HepG2 (cell line): ENCODE measurements around the gene TMED5. TPM values are rescaled to one million over a fixed set of nuclear protein-coding genes. Genes with fewer than 3 reads are reported as not detected.
A peak's percentile ranks its signal among the peaks of the same experiment; 100 is the strongest.

Source experiments
- ATAC-seq: fragments of 200-7000 bp; cut with Tn5 transposase; 3 replicates; pipeline ENCODE4 v1.9.1; 2020; ENCODE audit warnings: mild to moderate bottlenecking, moderate library complexity
- BruUV-seq: library from RNA; stranded (reverse); fragments of 400-500 nt; replicated peaks from 2 replicates; lab custom pipeline; 2021; lab: Mats Ljungman, UMichigan
- CTCF ChIA-PET: fragments of 300-600 bp; formaldehyde crosslinking; extraction: SDS; loops from one replicate; lab custom pipeline; 2021; ENCODE audit warnings: low total read pairs, inconsistent platforms, low intra/inter-chr PET ratio; lab: Yijun Ruan, JAX
- POLR2A ChIA-PET: fragments of 350-600 bp; sonication (Branson Sonifier 250); formaldehyde crosslinking; loops from one replicate; lab custom pipeline; 2020; ENCODE audit warnings: antibody characterized with exemption, inconsistent platforms; lab: Yijun Ruan, JAX
- DNase-seq: peaks from one replicate; pipeline ENCODE4 v3.0.0-alpha.2; 2015; ENCODE audit warnings: low spot score
- FAIRE-seq: peaks from 3 replicates; lab custom pipeline; 2011; peaks lifted over from hg19 to GRCh38; lab: Jason Lieb, UNC
- H2AFZ ChIP-seq: one replicate; pipeline ENCODE4 v1.6.1; 2011; ENCODE audit warnings: low read length, inconsistent platforms
- H3K27ac ChIP-seq: fragments of 300-600 bp; 3 replicates; pipeline ENCODE4 v1.8.0; 2011; ENCODE audit warnings: mixed run types, mild to moderate bottlenecking, mixed read lengths, low read length, inconsistent platforms; ENCODE audit not compliant: insufficient read depth; ENCODE audit errors: extremely low read length
- H3K27me3 ChIP-seq, 2 experiments: fragments of 200-600 bp in 1 of 2; 2 replicates in 1 of 2; 3 replicates in 1 of 2; pipeline versions ENCODE4 v1.6.0 to v1.8.0; 2011; ENCODE audit warnings: low read length in 2 of 2, mild to moderate bottlenecking in 2 of 2, moderate library complexity in 2 of 2, inconsistent platforms in 1 of 2; ENCODE audit not compliant: insufficient read depth in 2 of 2, control insufficient read depth in 1 of 2
- H3K36me3 ChIP-seq, 2 experiments: fragments of 200-600 bp in 1 of 2; replicated peaks in 1 of 2; 2 replicates in 1 of 2; 3 replicates in 1 of 2; pipeline versions ENCODE4 v1.5.1 to v1.8.0; 2011; ENCODE audit warnings: low read length in 2 of 2, inconsistent platforms in 1 of 2; ENCODE audit not compliant: insufficient read depth in 2 of 2, control insufficient read depth in 1 of 2
- H3K4me1 ChIP-seq: 2 replicates; pipeline ENCODE4 v1.5.1; 2012; ENCODE audit warnings: low read length, inconsistent platforms; ENCODE audit not compliant: insufficient read depth
- H3K4me2 ChIP-seq: 2 replicates; pipeline ENCODE4 v1.6.0; 2011; ENCODE audit warnings: low read depth, low read length, inconsistent platforms
- H3K4me3 ChIP-seq, 3 experiments: fragments of 200-600 bp in 1 of 3; sonication (generic), shearing (Covaris generic) in 1 of 3; replicated peaks in 1 of 3; 2 replicates each; pipeline ENCODE4 v1.5.1; 2011 to 2016; ENCODE audit warnings: low read length in 3 of 3, inconsistent platforms in 2 of 3, low read depth in 2 of 3, mild to moderate bottlenecking in 2 of 3, control low read depth in 1 of 3, mixed read lengths in 1 of 3; ENCODE audit not compliant: insufficient read depth in 1 of 3
- H3K79me2 ChIP-seq: one replicate; pipeline ENCODE4 v1.6.1; 2011; ENCODE audit warnings: low read length, inconsistent platforms; ENCODE audit not compliant: insufficient read depth
- H3K9ac ChIP-seq: 2 replicates; pipeline ENCODE4 v1.6.0; 2011; ENCODE audit warnings: mild to moderate bottlenecking, low read depth, low read length, inconsistent platforms; ENCODE audit not compliant: insufficient read depth
- H3K9me3 ChIP-seq: 2 replicates; pipeline ENCODE4 v1.5.1; 2012; ENCODE audit warnings: mild to moderate bottlenecking, low read length
- H4K20me1 ChIP-seq: 2 replicates; pipeline ENCODE4 v1.6.0; 2011; ENCODE audit warnings: inconsistent platforms, mild to moderate bottlenecking, low read length, moderate library complexity; ENCODE audit not compliant: insufficient read depth
- DNMT1 ChIP-seq: sonication (generic); formaldehyde crosslinking; IDR thresholded peaks from 2 replicates; pipeline ENCODE4 v1.5.1; 2020; ENCODE audit warnings: mild to moderate bottlenecking, missing genetic modification reagents
- HDAC2 ChIP-seq: sonication (generic); formaldehyde crosslinking; IDR thresholded peaks from 2 replicates; pipeline ENCODE4 v1.4.0; 2020; ENCODE audit warnings: missing genetic modification reagents
- HMG20A ChIP-seq: IDR thresholded peaks from 2 replicates; pipeline ENCODE4 v1.6.1; 2016; ENCODE audit warnings: borderline replicate concordance
- MEF2D ChIP-seq: sonication (generic); formaldehyde crosslinking; IDR thresholded peaks from 2 replicates; pipeline ENCODE4 v1.5.1; 2020; ENCODE audit warnings: mild to moderate bottlenecking, missing genetic modification reagents
- MTA1 ChIP-seq: sonication (generic); formaldehyde crosslinking; IDR thresholded peaks from 2 replicates; pipeline ENCODE4 v1.4.0; 2020; ENCODE audit warnings: missing genetic modification reagents, mild to moderate bottlenecking, borderline replicate concordance
- MTF2 ChIP-seq: sonication (generic); formaldehyde crosslinking; IDR thresholded peaks from 2 replicates; pipeline ENCODE4 v1.5.0; 2020; ENCODE audit warnings: missing genetic modification reagents, borderline replicate concordance
- RBAK ChIP-seq: sonication (generic); formaldehyde crosslinking; IDR thresholded peaks from 2 replicates; pipeline ENCODE4 v1.5.1; 2020; ENCODE audit warnings: mild to moderate bottlenecking, missing genetic modification reagents
- ZNF335 ChIP-seq: sonication (generic); formaldehyde crosslinking; IDR thresholded peaks from 2 replicates; pipeline ENCODE4 v1.4.0; 2020; ENCODE audit warnings: missing genetic modification reagents
- ZNF33A ChIP-seq: sonication (generic); formaldehyde crosslinking; IDR thresholded peaks from 2 replicates; pipeline ENCODE4 v1.5.1; 2020; ENCODE audit warnings: missing genetic modification reagents, mild to moderate bottlenecking, moderate library complexity, borderline replicate concordance
- ZNF646 ChIP-seq: sonication (generic); formaldehyde crosslinking; IDR thresholded peaks from 2 replicates; pipeline ENCODE4 v1.9.0; 2021; ENCODE audit warnings: mild to moderate bottlenecking, missing genetic modification reagents
- ZNF792 ChIP-seq: IDR thresholded peaks from 2 replicates; pipeline ENCODE4 v1.6.1; 2016
- WGBS: methylation state at CpG from one replicate; pipeline ENCODE4 v1.1.6; 2017; ENCODE audit warnings: low lambda C conversion rate; 5-methylcytosine and 5-hydroxymethylcytosine counted together
- in situ Hi-C: cut with HindIII; loops from 2 replicates; pipeline ENCODE4 v1.10.0; 2017; ENCODE audit warnings: low pct_unique_long_range_greater_than_20kb; ENCODE audit not compliant: extremely low pct_ligation_motif_present
- intact Hi-C: fragments of 100-400 bp; cut with micrococcal nuclease; formaldehyde crosslinking; loops from one replicate; pipeline ENCODE4 v1.10.0; 2022; ENCODE audit not compliant: unreplicated experiment
- polyA plus RNA-seq, 8 experiments: library from polyadenylated mRNA; depleted of rRNA in 3 of 8; stranded (reverse) in 7 of 8; unstranded in 1 of 8; fragments of >200 nt; fragmentation: Illumina TruSeq in 4 of 8; extraction: Trizol in 4 of 8; gene quantifications; 2 replicates each; pipeline versions ENCODE4 v1.2.1 to v1.2.3, GENCODE V29; 2011 to 2016; ENCODE audit warnings: low read depth in 4 of 8, missing spikeins in 1 of 8, mixed read lengths in 1 of 8; ENCODE audit not compliant: insufficient read depth in 1 of 8
- total RNA-seq, 5 experiments: library from RNA; depleted of rRNA; stranded (reverse); fragments of >200 nt; fragmentation: Illumina TruSeq; extraction: Trizol; gene quantifications; 2 replicates each; pipeline ENCODE4 v1.2.3, GENCODE V29; 2016; ENCODE audit warnings: low read depth in 1 of 5
- TF ChIP-seq, protein P1 (sequence below): IDR thresholded peaks from 2 replicates; pipeline ENCODE4 v1.6.1; 2018; ENCODE audit warnings: missing genetic modification reagents, mild to moderate bottlenecking, missing compliant biosample characterization
- TF ChIP-seq, protein P2 (sequence below): IDR thresholded peaks from 2 replicates; pipeline ENCODE4 v1.6.1; 2016; ENCODE audit warnings: missing biosample characterization, missing genetic modification reagents, low read depth
- TF ChIP-seq, protein P3 (sequence below): sonication (generic); formaldehyde crosslinking; IDR thresholded peaks from 2 replicates; pipeline ENCODE4 v1.5.1; 2020; ENCODE audit warnings: missing genetic modification reagents, mild to moderate bottlenecking, borderline replicate concordance

Gene TMED5
- total and polyA plus RNA-seq, 2 of the 13 experiments (the other 11 are each of a cell fraction or from before 2014, with no cell fraction given), result 58.1 to 99.0 TPM

DNA sequence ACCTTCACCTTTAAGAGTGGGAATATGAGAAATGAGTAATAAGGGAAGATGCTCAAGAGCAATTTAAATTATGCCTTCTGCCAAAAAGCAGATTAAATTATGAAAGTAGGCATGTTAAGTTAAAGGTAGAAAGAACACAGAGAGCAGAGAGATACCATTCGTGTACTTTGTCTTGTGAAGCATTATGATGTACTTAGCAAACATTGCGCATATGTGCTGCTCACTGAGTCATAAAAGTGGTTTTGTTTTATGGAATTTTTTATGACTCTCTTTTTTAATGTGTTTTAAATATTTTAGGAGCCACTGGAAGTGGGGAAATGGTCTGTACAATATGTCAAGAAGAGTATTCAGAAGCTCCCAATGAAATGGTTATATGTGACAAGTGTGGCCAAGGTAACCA lies 65.8 kb downstream of the TMED5 start:
- Histone ChIP-seq H3K36me3 (peaks cover 3 to 48% of the 10 kb centered on the region in 2 experiments; a peak in 4 of 5 replicates), H3K27ac (no peak overlapping the region), H3K4me3 (no peak overlapping the region), H3K4me2 (no peak overlapping the region), H3K4me1 (peaks cover 16% of the 10 kb centered on the region), H4K20me1 (no peaks in the 10 kb centered on the region), H3K79me2 (peaks cover 29% of the 10 kb centered on the region), H3K27me3 (no peaks in the 10 kb centered on the region), H3K9ac (no peak overlapping the region), H3K9me3 (no peaks in the 10 kb centered on the region), H2AFZ (no peak overlapping the region)
- BruUV-seq, result no TSS peak
- intact Hi-C loops (no loop called here), in situ Hi-C loops (no loop called here)
- DNase-seq, result peak; percentile 29
- POLR2A ChIA-PET, result interaction anchor here (1.0 kb wide), 1 partner anchor 35 kb away, joined by 3 read pairs; the partner anchor contains the start of gene MTF2
- CTCF ChIA-PET, result no interaction called here
- WGBS, result 87% methylated on average over 2 of the region's 2 CpGs
- no peak for FAIRE-seq
- no peak for ATAC-seq
- TF ChIP-seq, protein P1, sequence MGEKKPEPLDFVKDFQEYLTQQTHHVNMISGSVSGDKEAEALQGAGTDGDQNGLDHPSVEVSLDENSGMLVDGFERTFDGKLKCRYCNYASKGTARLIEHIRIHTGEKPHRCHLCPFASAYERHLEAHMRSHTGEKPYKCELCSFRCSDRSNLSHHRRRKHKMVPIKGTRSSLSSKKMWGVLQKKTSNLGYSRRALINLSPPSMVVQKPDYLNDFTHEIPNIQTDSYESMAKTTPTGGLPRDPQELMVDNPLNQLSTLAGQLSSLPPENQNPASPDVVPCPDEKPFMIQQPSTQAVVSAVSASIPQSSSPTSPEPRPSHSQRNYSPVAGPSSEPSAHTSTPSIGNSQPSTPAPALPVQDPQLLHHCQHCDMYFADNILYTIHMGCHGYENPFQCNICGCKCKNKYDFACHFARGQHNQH (CRISPR knock-in tag), result no peak
- no peak for TF ChIP-seq ZNF335 (CRISPR knock-in tag)
- TF ChIP-seq ZNF33A (CRISPR knock-in tag), result no peak
- TF ChIP-seq, protein P2, sequence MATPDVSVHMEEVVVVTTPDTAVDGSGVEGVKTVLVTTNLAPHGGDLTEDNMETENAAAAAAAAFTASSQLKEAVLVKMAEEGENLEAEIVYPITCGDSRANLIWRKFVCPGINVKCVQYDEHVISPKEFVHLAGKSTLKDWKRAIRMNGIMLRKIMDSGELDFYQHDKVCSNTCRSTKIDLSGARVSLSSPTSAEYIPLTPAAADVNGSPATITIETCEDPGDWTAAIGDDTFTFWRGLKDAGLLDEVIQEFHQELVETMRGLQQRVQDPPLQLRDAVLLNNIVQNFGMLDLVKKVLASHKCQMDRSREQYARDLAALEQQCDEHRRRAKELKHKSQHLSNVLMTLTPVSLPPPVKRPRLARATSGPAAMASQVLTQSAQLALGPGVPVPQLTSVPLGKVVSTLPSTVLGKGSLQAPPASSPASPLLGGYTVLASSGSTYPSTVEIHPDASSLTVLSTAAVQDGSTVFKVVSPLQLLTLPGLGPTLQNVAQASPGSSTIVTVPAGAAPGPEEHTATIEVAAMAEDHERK, result no peak
- no peak for TF ChIP-seq DNMT1 (CRISPR knock-in tag)
- TF ChIP-seq MTA1 (CRISPR knock-in tag), result no peak
- no peak for TF ChIP-seq HDAC2 (CRISPR knock-in tag)
- TF ChIP-seq MEF2D (CRISPR knock-in tag), result no peak
- no peak for TF ChIP-seq RBAK (CRISPR knock-in tag)
- TF ChIP-seq ZNF646 (CRISPR knock-in tag), result no peak
- no peak for TF ChIP-seq MTF2
- no peak for TF ChIP-seq HMG20A (CRISPR knock-in tag)
- no peak for TF ChIP-seq ZNF792 (CRISPR knock-in tag)
- TF ChIP-seq, protein P3, sequence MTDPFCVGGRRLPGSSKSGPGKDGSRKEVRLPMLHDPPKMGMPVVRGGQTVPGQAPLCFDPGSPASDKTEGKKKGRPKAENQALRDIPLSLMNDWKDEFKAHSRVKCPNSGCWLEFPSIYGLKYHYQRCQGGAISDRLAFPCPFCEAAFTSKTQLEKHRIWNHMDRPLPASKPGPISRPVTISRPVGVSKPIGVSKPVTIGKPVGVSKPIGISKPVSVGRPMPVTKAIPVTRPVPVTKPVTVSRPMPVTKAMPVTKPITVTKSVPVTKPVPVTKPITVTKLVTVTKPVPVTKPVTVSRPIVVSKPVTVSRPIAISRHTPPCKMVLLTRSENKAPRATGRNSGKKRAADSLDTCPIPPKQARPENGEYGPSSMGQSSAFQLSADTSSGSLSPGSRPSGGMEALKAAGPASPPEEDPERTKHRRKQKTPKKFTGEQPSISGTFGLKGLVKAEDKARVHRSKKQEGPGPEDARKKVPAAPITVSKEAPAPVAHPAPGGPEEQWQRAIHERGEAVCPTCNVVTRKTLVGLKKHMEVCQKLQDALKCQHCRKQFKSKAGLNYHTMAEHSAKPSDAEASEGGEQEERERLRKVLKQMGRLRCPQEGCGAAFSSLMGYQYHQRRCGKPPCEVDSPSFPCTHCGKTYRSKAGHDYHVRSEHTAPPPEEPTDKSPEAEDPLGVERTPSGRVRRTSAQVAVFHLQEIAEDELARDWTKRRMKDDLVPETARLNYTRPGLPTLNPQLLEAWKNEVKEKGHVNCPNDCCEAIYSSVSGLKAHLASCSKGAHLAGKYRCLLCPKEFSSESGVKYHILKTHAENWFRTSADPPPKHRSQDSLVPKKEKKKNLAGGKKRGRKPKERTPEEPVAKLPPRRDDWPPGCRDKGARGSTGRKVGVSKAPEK (CRISPR knock-in tag), result no peak
